ENCODE measurements around the gene SLCO3A1. TPM values are rescaled to one million over a fixed set of nuclear protein-coding genes. Genes with fewer than 3 reads are reported as not detected.

The SLCO3A1 gene
- total and polyA plus RNA-seq, 2 of the 8 experiments (the other 6 are each of a cell fraction or from before 2014, with no cell fraction given), result 15.1 to 20.4 TPM

GRCh38 chr15:91995146-91995545 is 141.6 kb downstream of the SLCO3A1 start:
- no peak overlapping the region for H4K5ac ChIP-seq (ENCODE audit: insufficient read length, low read depth, low read length)
- H4K91ac ChIP-seq (replicated peaks; ENCODE audit: insufficient read length, low read length), result no peak overlapping the region
- no peak overlapping the region for H2BK120ac ChIP-seq (replicated peaks; ENCODE audit: low read depth, low read length)
- no peaks in the 10 kb centered on the region for H3K23me2 ChIP-seq (ENCODE audit: low read depth, low read length)
- H3K4me3 ChIP-seq (ENCODE audit: extremely low read depth in 1 of 4, insufficient read depth in 2 of 4, low read depth in 3 of 4, low read length in 4 of 4), result no peak overlapping the region
- TF ChIP-seq SP4 (IDR thresholded peaks at IDR 0.05; ENCODE audit: low read length), result no peak
- no peak for TF ChIP-seq SUZ12 (IDR thresholded peaks at IDR 0.05; ENCODE audit: low read length)
- TF ChIP-seq SIX5 (IDR thresholded peaks at IDR 0.05; ENCODE audit: low read depth, low read length), result no peak
- no peak for TF ChIP-seq SP1 (IDR thresholded peaks at IDR 0.05; ENCODE audit: low read depth, low read length)
- no peak for TF ChIP-seq POU5F1 (IDR thresholded peaks at IDR 0.05; ENCODE audit: low read depth, low read length)
- TF ChIP-seq CTBP2 (IDR thresholded peaks at IDR 0.05; ENCODE audit: borderline replicate concordance, insufficient read depth, insufficient read length, low read length), result no peak
- TF ChIP-seq RBBP5 (IDR thresholded peaks at IDR 0.05; ENCODE audit: borderline replicate concordance, low read depth, low read length), result no peak
- TF ChIP-seq GABPA (IDR thresholded peaks at IDR 0.05; ENCODE audit: borderline replicate concordance, insufficient read depth, low read length), result no peak
- no peak for TF ChIP-seq HDAC2 (IDR thresholded peaks at IDR 0.05; ENCODE audit: borderline replicate concordance in 1 of 2, low read depth in 2 of 2, low read length in 2 of 2)
- TF ChIP-seq EP300 (IDR thresholded peaks at IDR 0.05; ENCODE audit: borderline replicate concordance in 1 of 2, low read depth in 2 of 2, low read length in 2 of 2), result no peak
- no peak for TF ChIP-seq CREB1 (IDR thresholded peaks at IDR 0.05)
- POLR2A ChIA-PET (ENCODE audit: partially characterized antibody), result interaction anchor here (1.6 kb wide), 1 partner anchor 15 kb away, joined by 4 read pairs; no protein-coding TSS in a partner anchor
- H4K8ac ChIP-seq (ENCODE audit: extremely low read depth, insufficient read depth, low read length), result no peak overlapping the region
- peaks cover 0 to 1% (median 0%) of the 10 kb centered on the region in 4 experiments; a peak in 1 of 7 replicates for H3K27me3 ChIP-seq (replicated peaks in 1 of 4; ENCODE audit: control insufficient read depth in 3 of 4, extremely low read depth in 1 of 4, insufficient read depth in 3 of 4, low read length in 3 of 4)
- H2BK12ac ChIP-seq (ENCODE audit: low read depth, low read length), result no peak overlapping the region
- WGBS, 2 experiments (ENCODE audit: extremely low coverage in 1 of 2, insufficient coverage in 1 of 2, insufficient read length in 1 of 2, insufficient replicate concordance in 2 of 2, low coverage in 1 of 2, low lambda C conversion rate in 2 of 2, missing lambda C conversion rate in 1 of 2), result 100% methylated on average over 3 of the region's 3 CpGs; no CpG with 5 or more reads in 1 of the 2 experiments
- no peak overlapping the region for H3K9ac ChIP-seq (replicated peaks in 1 of 4; ENCODE audit: extremely low read depth in 1 of 4, low read depth in 3 of 4, low read length in 3 of 4)
- no peak overlapping the region for H2BK5ac ChIP-seq (ENCODE audit: low read depth, low read length)
- DNase-seq (ENCODE audit: low read depth in 1 of 2, low spot score in 2 of 2) (no peak), FAIRE-seq (no peak)
- CTCF ChIA-PET (ENCODE audit: partially characterized antibody), result interaction anchor here (1.0 kb wide), 1 partner anchor 24 kb away, joined by 3 read pairs; no protein-coding TSS in a partner anchor
- H3K4me1 ChIP-seq (replicated peaks in 1 of 4; ENCODE audit: control insufficient read depth in 3 of 4, insufficient read depth in 4 of 4, low read length in 3 of 4), result 0 out of 7 replicates have a peak, but pooled peaks cover 0 to 3% (median 0%) of the 10 kb centered on the region in 4 experiments
- H3K4me2 ChIP-seq (ENCODE audit: insufficient read depth in 1 of 2, low read depth in 2 of 2, low read length in 2 of 2), result no peak overlapping the region
- no peak overlapping the region for H3K27ac ChIP-seq (ENCODE audit: low read depth, low read length)
- H3K79me2 ChIP-seq (ENCODE audit: control insufficient read depth in 1 of 2, insufficient read depth in 2 of 2, low read length in 2 of 2), result no peaks in the 10 kb centered on the region; a peak in 1 of 4 replicates
- H3K14ac ChIP-seq (ENCODE audit: insufficient read length), result no peak overlapping the region
- no peak overlapping the region for H3K18ac ChIP-seq (ENCODE audit: extremely low read depth, low read length)
- no peak overlapping the region for H3K23ac ChIP-seq (ENCODE audit: insufficient read length)
- H3K79me1 ChIP-seq (ENCODE audit: low read depth, low read length), result no peaks in the 10 kb centered on the region; the same call in 1 of the 2 replicates
- no peak overlapping the region for H2AK5ac ChIP-seq (ENCODE audit: low read depth, low read length)
- no peak overlapping the region for H2BK15ac ChIP-seq (ENCODE audit: low read length)
- H3K56ac ChIP-seq (replicated peaks; ENCODE audit: insufficient read length, low read depth, low read length), result no peak overlapping the region
- H4K20me1 ChIP-seq (replicated peaks in 1 of 2; ENCODE audit: control insufficient read depth in 1 of 2, insufficient read depth in 2 of 2, low read length in 2 of 2), result no peaks in the 10 kb centered on the region
- no peak overlapping the region for H2AFZ ChIP-seq (ENCODE audit: low read length)
- no peak overlapping the region for H3K4ac ChIP-seq (replicated peaks; ENCODE audit: insufficient read length, low read depth, low read length)
- no peak overlapping the region for H2BK20ac ChIP-seq (ENCODE audit: low read length)
- H3K9me3 ChIP-seq (ENCODE audit: insufficient read depth in 2 of 2, low read depth in 1 of 2, low read length in 1 of 2), result no peaks in the 10 kb centered on the region; a peak in 2 of 4 replicates
- H3K36me3 ChIP-seq (ENCODE audit: control insufficient read depth in 2 of 4, insufficient read depth in 4 of 4, low read length in 3 of 4), result no peaks in the 10 kb centered on the region
